Measurements from ENCODE around the gene SKAP1. TPM values are rescaled to one million over a fixed set of nuclear protein-coding genes. Genes with fewer than 3 reads are reported as not detected.
"Not testable (repeated sequence)": the region's sequence is repeated elsewhere in the genome, so short reads cannot be mapped to it uniquely, and the experiment has no call there.

Gene SKAP1
- total RNA-seq, 4 donors from 2014 or later = 0.93 to 1.9 (median 1.1) TPM; not detected in 1

DNA sequence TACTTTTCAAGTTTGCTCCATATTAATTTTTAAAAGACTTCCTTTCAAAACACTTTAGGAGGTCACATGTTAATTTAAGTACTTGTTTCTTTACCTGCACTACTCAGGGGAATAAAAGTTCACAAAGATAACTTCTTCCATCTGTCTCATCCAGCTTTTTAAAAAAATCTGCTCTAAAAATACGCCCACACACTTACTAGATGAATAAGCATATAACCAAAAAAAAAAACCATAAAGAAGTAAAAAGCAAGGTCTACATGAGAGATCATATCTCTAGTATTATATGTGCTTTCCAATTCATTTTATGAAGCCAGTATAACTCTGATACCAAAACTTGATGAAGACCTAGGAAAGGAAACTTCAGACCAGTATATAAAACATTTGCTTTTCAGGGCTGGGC, 17.2 kb downstream of the SKAP1 start:
- TF ChIP-seq, protein P1, sequence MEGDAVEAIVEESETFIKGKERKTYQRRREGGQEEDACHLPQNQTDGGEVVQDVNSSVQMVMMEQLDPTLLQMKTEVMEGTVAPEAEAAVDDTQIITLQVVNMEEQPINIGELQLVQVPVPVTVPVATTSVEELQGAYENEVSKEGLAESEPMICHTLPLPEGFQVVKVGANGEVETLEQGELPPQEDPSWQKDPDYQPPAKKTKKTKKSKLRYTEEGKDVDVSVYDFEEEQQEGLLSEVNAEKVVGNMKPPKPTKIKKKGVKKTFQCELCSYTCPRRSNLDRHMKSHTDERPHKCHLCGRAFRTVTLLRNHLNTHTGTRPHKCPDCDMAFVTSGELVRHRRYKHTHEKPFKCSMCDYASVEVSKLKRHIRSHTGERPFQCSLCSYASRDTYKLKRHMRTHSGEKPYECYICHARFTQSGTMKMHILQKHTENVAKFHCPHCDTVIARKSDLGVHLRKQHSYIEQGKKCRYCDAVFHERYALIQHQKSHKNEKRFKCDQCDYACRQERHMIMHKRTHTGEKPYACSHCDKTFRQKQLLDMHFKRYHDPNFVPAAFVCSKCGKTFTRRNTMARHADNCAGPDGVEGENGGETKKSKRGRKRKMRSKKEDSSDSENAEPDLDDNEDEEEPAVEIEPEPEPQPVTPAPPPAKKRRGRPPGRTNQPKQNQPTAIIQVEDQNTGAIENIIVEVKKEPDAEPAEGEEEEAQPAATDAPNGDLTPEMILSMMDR (IDR thresholded peaks at IDR 0.05) = no peak
- no peak for DNase-seq (ENCODE audit: low spot score)
- ATAC-seq (ENCODE audit: low FRiP score) = no peak

DNA sequence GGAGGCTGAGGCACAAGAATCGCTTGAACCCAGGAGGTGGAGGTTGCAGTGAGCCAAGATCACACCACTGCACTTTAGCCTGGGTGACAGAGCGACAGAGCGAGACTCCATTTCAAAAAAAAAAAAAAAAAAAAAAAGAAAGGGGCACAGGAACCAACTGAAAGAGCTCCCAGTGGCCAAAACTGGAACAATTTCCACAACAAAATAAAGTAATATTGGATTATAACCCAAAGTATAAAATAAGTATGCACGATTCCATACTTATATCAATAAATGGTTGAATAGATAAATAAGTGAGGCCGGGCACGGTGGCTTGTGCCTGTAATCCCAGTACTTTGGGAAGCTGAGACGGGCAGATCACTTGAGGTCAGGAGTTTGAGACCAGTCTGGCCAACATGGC, 19.2 kb downstream of the SKAP1 start:
- DNase-seq (ENCODE audit: low spot score); ATAC-seq (ENCODE audit: low FRiP score): not testable (repeated sequence)

DNA sequence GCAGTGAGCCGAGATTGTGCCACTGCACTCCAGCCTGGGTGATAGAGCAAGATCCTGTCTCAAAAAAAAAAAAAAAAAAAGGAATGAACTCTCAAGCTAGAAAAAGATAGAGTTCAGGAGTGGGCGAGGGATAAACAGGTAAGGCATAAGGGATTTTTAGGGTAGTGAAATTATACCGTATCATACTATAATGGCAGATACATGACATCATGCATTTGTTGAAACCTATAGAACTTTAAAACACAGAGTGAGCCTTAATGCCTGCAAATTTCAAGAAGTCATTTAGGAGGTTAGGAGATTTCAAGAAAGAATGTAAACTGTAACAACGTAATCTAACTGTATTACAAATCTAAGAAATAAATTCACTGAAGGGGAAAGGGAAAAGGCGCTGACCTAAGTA, 20.4 kb downstream of the SKAP1 start:
- TF ChIP-seq, protein P1 (IDR thresholded peaks at IDR 0.05) = no peak
- ATAC-seq (ENCODE audit: low FRiP score) (no peak), DNase-seq (ENCODE audit: low spot score) (no peak)

DNA sequence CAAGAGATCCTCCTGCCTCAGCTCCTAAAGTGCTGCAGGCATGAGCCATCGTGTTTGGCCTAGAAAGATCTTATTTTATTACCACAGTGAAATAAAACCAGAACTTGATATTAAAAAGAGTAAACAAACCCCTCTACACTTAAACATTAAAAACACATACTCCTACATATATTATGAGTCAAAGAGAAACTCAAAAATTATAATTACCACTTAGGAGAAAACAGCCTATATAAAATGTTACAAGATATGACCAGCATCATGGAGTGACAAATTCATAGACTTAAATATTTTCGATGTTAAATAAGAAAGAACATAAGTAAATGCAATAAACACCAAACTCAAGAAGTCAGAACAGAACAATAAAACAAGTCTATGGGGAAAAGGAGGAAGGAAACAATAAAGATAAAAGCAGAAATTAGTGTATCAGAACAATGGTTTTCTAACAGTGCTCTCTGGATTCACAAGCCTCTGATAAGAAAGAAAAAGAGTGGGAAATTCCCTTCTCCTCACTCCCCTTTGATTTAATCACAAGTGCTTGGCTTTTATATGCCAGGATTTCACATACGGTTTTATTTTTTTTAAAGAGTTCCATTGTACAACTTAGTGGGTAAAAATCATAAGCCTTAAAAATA, 23.0 kb downstream of the SKAP1 start:
- ATAC-seq (ENCODE audit: low FRiP score) (no peak), DNase-seq (ENCODE audit: low spot score) (no peak)
- TF ChIP-seq, protein P1 (IDR thresholded peaks at IDR 0.05) = no peak

DNA sequence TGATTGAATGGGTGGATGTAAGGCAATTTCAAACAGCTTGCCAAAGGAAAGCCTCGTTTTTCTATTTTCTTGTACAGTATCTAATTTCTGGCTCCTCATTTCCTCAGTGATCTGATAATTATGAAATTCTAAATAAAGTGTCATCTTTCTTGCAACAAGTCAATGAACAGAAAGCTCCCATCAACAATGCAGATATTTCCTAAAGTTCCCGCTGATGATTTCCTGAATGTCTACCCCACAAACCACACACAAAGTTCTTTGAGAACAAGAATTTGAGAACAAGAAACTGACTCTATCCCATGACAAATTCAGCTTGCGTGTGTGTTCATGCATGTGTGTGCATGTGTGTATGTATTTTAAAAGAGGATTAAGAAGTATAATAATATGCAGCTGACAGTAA, 35.2 kb downstream of the SKAP1 start:
- TF ChIP-seq, protein P1 (IDR thresholded peaks at IDR 0.05) = no peak

DNA sequence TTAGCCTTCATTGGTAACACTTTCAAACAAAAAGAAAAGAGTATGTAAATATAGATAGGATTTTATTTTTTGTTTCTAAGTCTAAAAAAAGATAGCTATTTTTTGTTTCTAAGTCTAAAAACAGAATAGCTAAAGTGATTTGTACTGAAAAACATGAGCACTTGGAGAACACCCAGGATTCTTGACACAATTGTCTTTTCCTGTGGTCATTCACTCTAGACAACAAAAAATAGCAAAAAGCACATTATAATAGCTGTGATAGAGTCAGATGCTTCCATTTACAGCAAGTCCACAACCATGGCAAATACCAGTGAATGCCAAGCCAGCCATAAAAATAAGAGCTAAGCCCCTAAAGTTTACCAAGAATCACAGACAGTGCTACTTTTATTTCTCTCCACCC, 36.7 kb downstream of the SKAP1 start:
- DNase-seq (ENCODE audit: low spot score) (no peak), ATAC-seq (ENCODE audit: low FRiP score) (no peak)
- TF ChIP-seq, protein P1 (IDR thresholded peaks at IDR 0.05) = no peak

More for the DNA sequence above, 35.2 kb downstream of the SKAP1 start:
- ATAC-seq (ENCODE audit: low FRiP score) (no peak), DNase-seq (ENCODE audit: low spot score) (no peak)

DNA sequence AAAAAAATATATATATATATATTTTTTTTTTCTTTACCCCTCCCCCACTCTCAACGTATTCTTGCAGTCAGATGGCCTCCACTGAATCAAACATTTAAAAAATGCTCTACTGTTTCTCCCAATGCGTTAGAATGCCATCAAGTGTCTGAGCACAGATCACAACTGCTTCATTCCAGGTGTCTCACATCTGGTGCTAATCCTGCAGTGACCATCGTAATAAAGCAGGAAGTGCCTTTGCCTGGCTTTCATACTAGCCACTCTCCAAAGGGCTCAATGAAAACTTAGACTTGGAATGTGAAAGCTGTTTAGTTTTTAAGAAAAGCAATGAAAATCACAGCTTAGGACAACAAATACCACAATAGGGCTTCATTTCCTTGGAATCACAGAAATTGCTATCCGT, 37.2 kb downstream of the SKAP1 start:
- DNase-seq (ENCODE audit: low spot score) (no peak), ATAC-seq (ENCODE audit: low FRiP score) (no peak)
- TF ChIP-seq, protein P1 (IDR thresholded peaks at IDR 0.05) = no peak

All from omental fat pad (tissue), 4 donors.